ENCODE data around the gene UBXN10. TPM values are rescaled to one million over a fixed set of nuclear protein-coding genes. Genes with fewer than 3 reads are reported as not detected.

UBXN10 gene
- total and polyA plus RNA-seq, 2 of the 4 experiments (the other 2 are of a cell fraction), result not detected

- no peaks in the 10 kb centered on the region for H3K79me1 ChIP-seq (ENCODE audit: low read depth in 1 of 2, low read length in 2 of 2)
- no peak overlapping the region for H3K4me3 ChIP-seq (ENCODE audit: insufficient read depth, low read depth, low read length)
- no peaks in the 10 kb centered on the region for H3K36me3 ChIP-seq (ENCODE audit: control insufficient read depth, insufficient read depth, low read length)
- H2AK9ac ChIP-seq (replicated peaks; ENCODE audit: low read depth, low read length, poor library complexity), result no peak overlapping the region
- H3K4ac ChIP-seq (ENCODE audit: low read depth, low read length), result no peak overlapping the region
- no peak overlapping the region for H2BK5ac ChIP-seq (ENCODE audit: low read depth, low read length, poor library complexity, severe bottlenecking)
- dilution Hi-C loops (cut with HindIII; ENCODE audit: low sequenced_read_pairs, unreplicated experiment), result no loop called here
- H3K9ac ChIP-seq (ENCODE audit: low read depth, low read length), result no peak overlapping the region
- H4K8ac ChIP-seq (ENCODE audit: low read depth in 2 of 2, low read length in 2 of 2), result no peak overlapping the region
- H2AFZ ChIP-seq (replicated peaks; ENCODE audit: low read length, poor library complexity), result no peak overlapping the region
- CTCF ChIA-PET, result no interaction called here
- H4K91ac ChIP-seq (ENCODE audit: insufficient read depth, low read depth, low read length), result no peak overlapping the region
- no peak overlapping the region for H2BK120ac ChIP-seq (ENCODE audit: low read depth, low read length)
- H3K4me2 ChIP-seq (ENCODE audit: low read depth, low read length), result no peak overlapping the region
- no peaks in the 10 kb centered on the region for H4K20me1 ChIP-seq (ENCODE audit: insufficient read depth, low read length)
- H3K9me3 ChIP-seq (ENCODE audit: control insufficient read depth, insufficient read depth, low read length), result no peaks in the 10 kb centered on the region
- peaks cover 1% of the 10 kb centered on the region for H3K27me3 ChIP-seq (ENCODE audit: control insufficient read depth, insufficient read depth, low read length)
- no peak overlapping the region for H2BK15ac ChIP-seq (ENCODE audit: low read depth, low read length)
- no peak overlapping the region for H3K18ac ChIP-seq (ENCODE audit: low read depth, low read length)
- POLR2A ChIA-PET (ENCODE audit: unreplicated experiment), result no interaction called here
- no peak overlapping the region for H2BK20ac ChIP-seq (ENCODE audit: low read depth, low read length)
- H3K4me1 ChIP-seq (ENCODE audit: control insufficient read depth, insufficient read depth, low read length), result no peaks in the 10 kb centered on the region
- no TSS peak for BruUV-seq (replicated peaks)
- H3K14ac ChIP-seq (replicated peaks; ENCODE audit: low read depth, low read length), result no peak overlapping the region
- 0 out of 2 replicates have a peak, but pooled peaks cover 3% of the 10 kb centered on the region for H3K9me1 ChIP-seq (ENCODE audit: insufficient read depth, low read length)
- ATAC-seq (ENCODE audit: low read depth), result no peak
- intact Hi-C loops (cut with micrococcal nuclease), result no loop called here
- in situ Hi-C loops (cut with MboI; ENCODE audit: low sequenced_read_pairs), result no loop called here
- no peak overlapping the region for H4K5ac ChIP-seq (ENCODE audit: low read depth, low read length)
- 76% methylated on average over 3 of the region's 3 CpGs; no CpG with 5 or more reads in 1 of the 2 experiments for WGBS, 2 experiments (ENCODE audit: extremely low coverage in 2 of 2, insufficient read length in 1 of 2)
- no peak overlapping the region for H3K23ac ChIP-seq (ENCODE audit: low read depth, low read length)
- no peak overlapping the region for H2AK5ac ChIP-seq (ENCODE audit: low read depth, low read length)
- no peak for DNase-seq
- no peak overlapping the region for H3K27ac ChIP-seq (ENCODE audit: insufficient read depth, low read length)
- TF ChIP-seq POLR2A (IDR thresholded peaks at IDR 0.05; ENCODE audit: low read depth, low read length), result no peak
- TF ChIP-seq MAZ (IDR thresholded peaks at IDR 0.05; ENCODE audit: borderline replicate concordance, low read depth, low read length), result no peak
- TF ChIP-seq RFX5 (IDR thresholded peaks at IDR 0.05; ENCODE audit: low read depth, low read length), result no peak
- no peak for TF ChIP-seq CEBPB (IDR thresholded peaks at IDR 0.05; ENCODE audit: low read depth, low read length)
- TF ChIP-seq SMC3 (IDR thresholded peaks at IDR 0.05; ENCODE audit: low read depth, low read length), result no peak
- no peak for TF ChIP-seq RAD21 (IDR thresholded peaks at IDR 0.05; ENCODE audit: low read length)
- no peak for TF ChIP-seq MAFK (IDR thresholded peaks at IDR 0.05; ENCODE audit: low read depth, low read length)
- TF ChIP-seq CHD1 (IDR thresholded peaks at IDR 0.05; ENCODE audit: low read depth, low read length), result no peak
- TF ChIP-seq USF2 (IDR thresholded peaks at IDR 0.05; ENCODE audit: low read depth, low read length), result no peak
- no peak for TF ChIP-seq FOS (IDR thresholded peaks at IDR 0.05; ENCODE audit: low read depth, low read length)
- no peak for TF ChIP-seq MXI1 (IDR thresholded peaks at IDR 0.05; ENCODE audit: borderline replicate concordance, low read depth, low read length)
- TF ChIP-seq, protein P1, sequence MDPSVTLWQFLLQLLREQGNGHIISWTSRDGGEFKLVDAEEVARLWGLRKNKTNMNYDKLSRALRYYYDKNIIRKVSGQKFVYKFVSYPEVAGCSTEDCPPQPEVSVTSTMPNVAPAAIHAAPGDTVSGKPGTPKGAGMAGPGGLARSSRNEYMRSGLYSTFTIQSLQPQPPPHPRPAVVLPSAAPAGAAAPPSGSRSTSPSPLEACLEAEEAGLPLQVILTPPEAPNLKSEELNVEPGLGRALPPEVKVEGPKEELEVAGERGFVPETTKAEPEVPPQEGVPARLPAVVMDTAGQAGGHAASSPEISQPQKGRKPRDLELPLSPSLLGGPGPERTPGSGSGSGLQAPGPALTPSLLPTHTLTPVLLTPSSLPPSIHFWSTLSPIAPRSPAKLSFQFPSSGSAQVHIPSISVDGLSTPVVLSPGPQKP (IDR thresholded peaks at IDR 0.05; ENCODE audit: borderline replicate concordance, low read depth, low read length), result no peak
- TF ChIP-seq NFE2L2 (IDR thresholded peaks at IDR 0.05; ENCODE audit: low read depth, low read length), result no peak
- TF ChIP-seq BHLHE40 (IDR thresholded peaks at IDR 0.05; ENCODE audit: low read depth, low read length), result no peak
- TF ChIP-seq RCOR1 (IDR thresholded peaks at IDR 0.05; ENCODE audit: insufficient replicate concordance, low read length), result no peak
- H3K56ac ChIP-seq (ENCODE audit: extremely low read depth, insufficient read depth, low read length), result no peak overlapping the region
Measured at GRCh38 chr1:20136249-20136648, 49.6 kb upstream of the UBXN10 start.

All from IMR-90 (cell line).